HepG2 (cell line): Measurements from ENCODE around the gene UCN. TPM values are rescaled to one million over a fixed set of nuclear protein-coding genes. Genes with fewer than 3 reads are reported as not detected.

Experiments used
- ARNT2 ChIP-seq: sonication (generic); formaldehyde crosslinking; IDR thresholded peaks from 2 replicates; pipeline ENCODE4 v1.8.0; 2022; ENCODE audit warnings: mild to moderate bottlenecking, low read depth, missing genetic modification reagents, moderate library complexity
- BORCS8-MEF2B ChIP-seq: sonication (generic); formaldehyde crosslinking; IDR thresholded peaks from 2 replicates; pipeline ENCODE4 v1.8.0; 2022; ENCODE audit warnings: mild to moderate bottlenecking, missing genetic modification reagents
- BRD4 ChIP-seq: sonication (generic); formaldehyde crosslinking; IDR thresholded peaks from 2 replicates; pipeline ENCODE4 v1.4.0; 2020; ENCODE audit warnings: missing genetic modification reagents
- CHD2 ChIP-seq: IDR thresholded peaks from 2 replicates; pipeline ENCODE4 v1.6.1; 2011; ENCODE audit warnings: low read depth, low read length, improper control_type of control experiment
- EED ChIP-seq: sonication (generic); formaldehyde crosslinking; IDR thresholded peaks from 2 replicates; pipeline ENCODE4 v1.5.0; 2020; ENCODE audit warnings: mild to moderate bottlenecking, missing genetic modification reagents
- FLYWCH1 ChIP-seq: sonication (generic); formaldehyde crosslinking; IDR thresholded peaks from 2 replicates; pipeline ENCODE4 v1.8.1; 2023; ENCODE audit warnings: mild to moderate bottlenecking, missing genetic modification reagents
- KLF6 ChIP-seq: IDR thresholded peaks from 2 replicates; pipeline ENCODE4 v1.8.0; 2016; ENCODE audit warnings: missing biosample characterization, missing genetic modification reagents
- KLF9 ChIP-seq: IDR thresholded peaks from 2 replicates; pipeline ENCODE4 v1.6.1; 2016; ENCODE audit warnings: low read depth
- MXD1 ChIP-seq: sonication (generic); formaldehyde crosslinking; IDR thresholded peaks from 2 replicates; pipeline ENCODE4 v1.4.0; 2020; ENCODE audit warnings: mild to moderate bottlenecking, missing genetic modification reagents
- POGZ ChIP-seq: sonication (generic); formaldehyde crosslinking; IDR thresholded peaks from 2 replicates; pipeline ENCODE4 v1.4.0; 2020; ENCODE audit warnings: mild to moderate bottlenecking, missing genetic modification reagents
- SRF ChIP-seq: IDR thresholded peaks from 2 replicates; pipeline ENCODE4 v1.6.1; 2011; ENCODE audit warnings: mild to moderate bottlenecking, low read depth, low read length, moderate library complexity
- STAG1 ChIP-seq: sonication (generic); formaldehyde crosslinking; IDR thresholded peaks from 2 replicates; pipeline ENCODE4 v1.4.0; 2020; ENCODE audit warnings: missing genetic modification reagents
- TBX2 ChIP-seq: sonication (generic); formaldehyde crosslinking; IDR thresholded peaks from 2 replicates; pipeline ENCODE4 v1.5.0; 2020; ENCODE audit warnings: missing genetic modification reagents, mild to moderate bottlenecking, borderline replicate concordance
- TEAD3 ChIP-seq: optimal IDR thresholded peaks from 2 replicates; pipeline ENCODE3; 2016; ENCODE audit warnings: borderline replicate concordance
- ZBTB46 ChIP-seq: sonication (generic); formaldehyde crosslinking; IDR thresholded peaks from 2 replicates; pipeline ENCODE4 v1.4.0; 2020; ENCODE audit warnings: mild to moderate bottlenecking, missing genetic modification reagents, borderline replicate concordance
- ZC3H13 ChIP-seq: sonication (generic); formaldehyde crosslinking; IDR thresholded peaks from 2 replicates; pipeline ENCODE4 v1.8.1; 2023; ENCODE audit warnings: mild to moderate bottlenecking, missing genetic modification reagents, moderate library complexity
- ZFYVE20 ChIP-seq: sonication (generic); formaldehyde crosslinking; IDR thresholded peaks from 2 replicates; pipeline ENCODE4 v1.8.0; 2023; ENCODE audit warnings: low read depth, mild to moderate bottlenecking, moderate library complexity, missing genetic modification reagents, borderline replicate concordance
- ZNF124 ChIP-seq: sonication (generic); formaldehyde crosslinking; IDR thresholded peaks from 2 replicates; pipeline ENCODE4 v1.4.0; 2020; ENCODE audit warnings: missing genetic modification reagents
- ZNF460 ChIP-seq: sonication (generic); formaldehyde crosslinking; IDR thresholded peaks from 2 replicates; pipeline ENCODE4 v1.5.1; 2020; ENCODE audit warnings: missing genetic modification reagents, mild to moderate bottlenecking, borderline replicate concordance
- ZNF556 ChIP-seq: sonication (generic); formaldehyde crosslinking; IDR thresholded peaks from 2 replicates; pipeline ENCODE4 v1.4.0; 2020; ENCODE audit warnings: mild to moderate bottlenecking, missing genetic modification reagents, borderline replicate concordance
- ZNF646 ChIP-seq: sonication (generic); formaldehyde crosslinking; IDR thresholded peaks from 2 replicates; pipeline ENCODE4 v1.9.0; 2021; ENCODE audit warnings: mild to moderate bottlenecking, missing genetic modification reagents
- ZNF704 ChIP-seq: sonication (generic); formaldehyde crosslinking; IDR thresholded peaks from 2 replicates; pipeline ENCODE4 v1.8.1; 2023; ENCODE audit warnings: mild to moderate bottlenecking, inconsistent platforms, moderate library complexity, missing genetic modification reagents, borderline replicate concordance
- polyA plus RNA-seq, 8 experiments: library from polyadenylated mRNA; depleted of rRNA in 3 of 8; stranded (reverse) in 7 of 8; unstranded in 1 of 8; fragments of >200 nt; fragmentation: Illumina TruSeq in 4 of 8; extraction: Trizol in 4 of 8; gene quantifications; 2 replicates each; pipeline versions ENCODE4 v1.2.1 to v1.2.3, GENCODE V29; 2011 to 2016; ENCODE audit warnings: low read depth in 4 of 8, missing spikeins in 1 of 8, mixed read lengths in 1 of 8; ENCODE audit not compliant: insufficient read depth in 1 of 8
- total RNA-seq, 5 experiments: library from RNA; depleted of rRNA; stranded (reverse); fragments of >200 nt; fragmentation: Illumina TruSeq; extraction: Trizol; gene quantifications; 2 replicates each; pipeline ENCODE4 v1.2.3, GENCODE V29; 2016; ENCODE audit warnings: low read depth in 1 of 5

The UCN gene
- total and polyA plus RNA-seq, 2 of the 13 experiments (the other 11 are each of a cell fraction or from before 2014, with no cell fraction given), result 1.2 to 2.3 TPM

- TF ChIP-seq EED (CRISPR knock-in tag) (no peak), ZFYVE20 (CRISPR knock-in tag) (no peak), SRF (no peak), ZNF124 (CRISPR knock-in tag) (0 out of 2 replicates have a peak, but pooled peaks have one; percentile 42), ZBTB46 (CRISPR knock-in tag) (no peak), ARNT2 (CRISPR knock-in tag) (peak; percentile 85), ZNF704 (CRISPR knock-in tag) (no peak), TEAD3 (CRISPR knock-in tag) (peak; percentile 92), KLF6 (CRISPR knock-in tag) (no peak), MXD1 (CRISPR knock-in tag) (no peak), KLF9 (CRISPR knock-in tag) (no peak), ZNF460 (CRISPR knock-in tag) (no peak), FLYWCH1 (CRISPR knock-in tag) (no peak), BORCS8-MEF2B (peak; percentile 47; the same call in 1 of the 2 replicates), ZNF646 (CRISPR knock-in tag) (no peak), ZNF556 (CRISPR knock-in tag) (0 out of 2 replicates have a peak, but pooled peaks have one; percentile 54), TBX2 (CRISPR knock-in tag) (peak; percentile 91; the same call in 1 of the 2 replicates), BRD4 (no peak), CHD2 (no peak), STAG1 (CRISPR knock-in tag) (peak; percentile 89), POGZ (CRISPR knock-in tag) (peak; percentile 74), ZC3H13 (CRISPR knock-in tag) (no peak)
Observed at GRCh38 chr2:27320958-27321543, 12.8 kb upstream of the UCN start (continued).
